MM.1S (cell line): ENCODE data around the gene ABCC1.

ENCODE experiments used
- DNase-seq: peaks from one replicate; pipeline ENCODE4 v3.0.0-alpha.2; 2015
- H2AFZ ChIP-seq: fragments of 300-600 bp; sonication (generic); 2 replicates; pipeline ENCODE4 v1.6.0; 2016; ENCODE audit warnings: antibody characterized with exemption, low read length
- H3F3A ChIP-seq: fragments of 300-600 bp; sonication (generic); 2 replicates; pipeline ENCODE4 v1.6.1; 2016; ENCODE audit warnings: mild to moderate bottlenecking, antibody characterized with exemption, low read length, moderate library complexity, mixed read lengths; ENCODE audit not compliant: insufficient read depth
- H3K27ac ChIP-seq: fragments of 300-600 bp; sonication (generic); 2 replicates; pipeline ENCODE4 v1.5.1; 2016; ENCODE audit warnings: mild to moderate bottlenecking, low read length
- H3K27me3 ChIP-seq: fragments of 300-600 bp; sonication (generic); replicated peaks from 2 replicates; pipeline ENCODE4 v1.6.0; 2016; ENCODE audit warnings: low read length; ENCODE audit not compliant: insufficient read depth
- H3K36me3 ChIP-seq: fragments of 300-600 bp; sonication (generic); replicated peaks from 2 replicates; pipeline ENCODE4 v1.6.1; 2016; ENCODE audit warnings: mild to moderate bottlenecking, low read length, mixed read lengths; ENCODE audit not compliant: insufficient read depth
- H3K4me1 ChIP-seq: fragments of 300-600 bp; sonication (generic); 2 replicates; pipeline ENCODE4 v1.6.1; 2016; ENCODE audit warnings: low read length, mixed read lengths
- H3K4me2 ChIP-seq: fragments of 300-600 bp; sonication (generic); 2 replicates; pipeline ENCODE4 v1.6.0; 2016; ENCODE audit warnings: low read depth, low read length
- H3K4me3 ChIP-seq: fragments of 300-600 bp; sonication (generic); 2 replicates; pipeline ENCODE4 v1.5.1; 2016; ENCODE audit warnings: low read length, mixed read lengths
- H3K79me2 ChIP-seq: fragments of 300-600 bp; sonication (generic); 2 replicates; pipeline ENCODE4 v1.6.1; 2016; ENCODE audit warnings: mixed run types, low read length, mixed read lengths
- H3K9ac ChIP-seq: fragments of 300-600 bp; sonication (generic); 2 replicates; pipeline ENCODE4 v1.6.1; 2016; ENCODE audit warnings: low read length, mixed read lengths
- H3K9me2 ChIP-seq: fragments of 300-600 bp; sonication (generic); replicated peaks from 2 replicates; pipeline ENCODE4 v1.6.1; 2016; ENCODE audit warnings: mild to moderate bottlenecking, low read length, mixed read lengths; ENCODE audit not compliant: insufficient read depth
- H3K9me3 ChIP-seq: fragments of 300-600 bp; sonication (generic); replicated peaks from 2 replicates; pipeline ENCODE4 v1.6.1; 2016; ENCODE audit warnings: mild to moderate bottlenecking, low read length, mixed read lengths; ENCODE audit not compliant: insufficient read depth
- H4K20me1 ChIP-seq: fragments of 300-600 bp; sonication (generic); 2 replicates; pipeline ENCODE4 v1.6.1; 2016; ENCODE audit warnings: mild to moderate bottlenecking, low read length, moderate library complexity, mixed read lengths; ENCODE audit not compliant: insufficient read depth
- CTCF ChIP-seq: fragments of 300-600 bp; sonication (generic); IDR thresholded peaks from 2 replicates; pipeline ENCODE4 v1.5.1; 2016; ENCODE audit warnings: antibody characterized with exemption, low read length, mixed read lengths
- EZH2 ChIP-seq: fragments of 300-600 bp; sonication (generic); optimal IDR thresholded peaks from 2 replicates; pipeline ENCODE3; 2017; ENCODE audit warnings: low read depth, mild to moderate bottlenecking, antibody characterized with exemption, low read length, mixed read lengths
- EZH2phosphoT487 ChIP-seq: fragments of 300-600 bp; sonication (generic); IDR thresholded peaks from 2 replicates; pipeline ENCODE4 v1.6.1; 2018; ENCODE audit warnings: antibody characterized with exemption, low read length

Gene ABCC1

GRCh38 chr16:15949210-15950160 lies at the start of gene ABCC1:
TSS of gene ABCC1 (plus strand) at chr16:15949616. CDS start at chr16:15949752, 136 bp downstream.
- peak within 1 kb of the TSS; percentile 51; the same call in 1 of the 2 replicates for H3K27ac ChIP-seq
- no peaks in the 10 kb centered on the region for H3K36me3 ChIP-seq
- H3K4me1 ChIP-seq, result peaks cover 7% of the 10 kb centered on the region; the same call in 1 of the 2 replicates
- H3K4me2 ChIP-seq, result peak within 1 kb of the TSS; percentile 83
- peak within 1 kb of the TSS; percentile 80 for H3K9ac ChIP-seq
- TF ChIP-seq EZH2, result no peak
- TF ChIP-seq CTCF, result no peak
- TF ChIP-seq EZH2phosphoT487, result no peak
- no peaks in the 10 kb centered on the region for H3K9me3 ChIP-seq
- DNase-seq, result peak; percentile 51
- no peaks in the 10 kb centered on the region for H3K27me3 ChIP-seq
- no peaks in the 10 kb centered on the region for H4K20me1 ChIP-seq
- H3K79me2 ChIP-seq, result peaks cover 47% of the 10 kb centered on the region
- peak within 1 kb of the TSS; percentile 94 for H3K4me3 ChIP-seq
- H3K9me2 ChIP-seq, result no peaks in the 10 kb centered on the region
- peaks cover 2% of the 10 kb centered on the region; the same call in 1 of the 2 replicates for H3F3A ChIP-seq
- H2AFZ ChIP-seq, result peak within 1 kb of the TSS; percentile 100

GRCh38 chr16:15900357-15900756 lies 49.1 kb upstream of the ABCC1 start:
- no peaks in the 10 kb centered on the region for H3K9me2 ChIP-seq
- DNase-seq, result no peak
- no peak overlapping the region for H2AFZ ChIP-seq
- no peaks in the 10 kb centered on the region for H3K79me2 ChIP-seq
- H3K36me3 ChIP-seq, result no peaks in the 10 kb centered on the region
- H3K4me2 ChIP-seq, result no peak overlapping the region
- no peak for TF ChIP-seq EZH2phosphoT487
- TF ChIP-seq EZH2, result no peak
- TF ChIP-seq CTCF, result no peak
- no peak overlapping the region for H3K9ac ChIP-seq
- H3K27me3 ChIP-seq, result no peaks in the 10 kb centered on the region
- no peaks in the 10 kb centered on the region for H3K9me3 ChIP-seq
- H3K4me1 ChIP-seq, result peaks cover 22% of the 10 kb centered on the region
- peaks cover 5% of the 10 kb centered on the region for H3F3A ChIP-seq
- no peak overlapping the region for H3K4me3 ChIP-seq
- no peaks in the 10 kb centered on the region for H4K20me1 ChIP-seq
- H3K27ac ChIP-seq, result no peak overlapping the region

GRCh38 chr16:15900901-15901500 lies 48.4 kb upstream of the ABCC1 start:
- Histone ChIP-seq H3K79me2 (no peaks in the 10 kb centered on the region), H4K20me1 (no peaks in the 10 kb centered on the region), H3K27ac (no peak overlapping the region), H3K27me3 (no peaks in the 10 kb centered on the region), H3K9me3 (no peaks in the 10 kb centered on the region), H3K4me1 (peaks cover 22% of the 10 kb centered on the region), H3F3A (peaks cover 5% of the 10 kb centered on the region), H3K9ac (no peak overlapping the region), H3K4me2 (no peak overlapping the region), H3K36me3 (no peaks in the 10 kb centered on the region), H2AFZ (no peak overlapping the region), H3K9me2 (no peaks in the 10 kb centered on the region), H3K4me3 (no peak overlapping the region)
- TF ChIP-seq EZH2 (no peak), EZH2phosphoT487 (no peak), CTCF (no peak)
- no peak for DNase-seq
